Ishikawa (cell line): ENCODE measurements around the gene POU2F2.

Source experiments
- ZBTB7A ChIP-seq: IDR thresholded peaks from 2 replicates; pipeline ENCODE4 v1.6.1; 2012; ENCODE audit warnings: low read depth
- TF ChIP-seq, protein P1 (sequence below): IDR thresholded peaks from 2 replicates; pipeline ENCODE4 v1.6.1; 2012; ENCODE audit warnings: low read depth, mild to moderate bottlenecking
- TF ChIP-seq, protein P2 (sequence below): IDR thresholded peaks from 2 replicates; pipeline ENCODE4 v1.6.1; 2012

GRCh38 chr19:42086770-42087550 lies 45.3 kb downstream of the POU2F2 start:
- TF ChIP-seq, protein P1, sequence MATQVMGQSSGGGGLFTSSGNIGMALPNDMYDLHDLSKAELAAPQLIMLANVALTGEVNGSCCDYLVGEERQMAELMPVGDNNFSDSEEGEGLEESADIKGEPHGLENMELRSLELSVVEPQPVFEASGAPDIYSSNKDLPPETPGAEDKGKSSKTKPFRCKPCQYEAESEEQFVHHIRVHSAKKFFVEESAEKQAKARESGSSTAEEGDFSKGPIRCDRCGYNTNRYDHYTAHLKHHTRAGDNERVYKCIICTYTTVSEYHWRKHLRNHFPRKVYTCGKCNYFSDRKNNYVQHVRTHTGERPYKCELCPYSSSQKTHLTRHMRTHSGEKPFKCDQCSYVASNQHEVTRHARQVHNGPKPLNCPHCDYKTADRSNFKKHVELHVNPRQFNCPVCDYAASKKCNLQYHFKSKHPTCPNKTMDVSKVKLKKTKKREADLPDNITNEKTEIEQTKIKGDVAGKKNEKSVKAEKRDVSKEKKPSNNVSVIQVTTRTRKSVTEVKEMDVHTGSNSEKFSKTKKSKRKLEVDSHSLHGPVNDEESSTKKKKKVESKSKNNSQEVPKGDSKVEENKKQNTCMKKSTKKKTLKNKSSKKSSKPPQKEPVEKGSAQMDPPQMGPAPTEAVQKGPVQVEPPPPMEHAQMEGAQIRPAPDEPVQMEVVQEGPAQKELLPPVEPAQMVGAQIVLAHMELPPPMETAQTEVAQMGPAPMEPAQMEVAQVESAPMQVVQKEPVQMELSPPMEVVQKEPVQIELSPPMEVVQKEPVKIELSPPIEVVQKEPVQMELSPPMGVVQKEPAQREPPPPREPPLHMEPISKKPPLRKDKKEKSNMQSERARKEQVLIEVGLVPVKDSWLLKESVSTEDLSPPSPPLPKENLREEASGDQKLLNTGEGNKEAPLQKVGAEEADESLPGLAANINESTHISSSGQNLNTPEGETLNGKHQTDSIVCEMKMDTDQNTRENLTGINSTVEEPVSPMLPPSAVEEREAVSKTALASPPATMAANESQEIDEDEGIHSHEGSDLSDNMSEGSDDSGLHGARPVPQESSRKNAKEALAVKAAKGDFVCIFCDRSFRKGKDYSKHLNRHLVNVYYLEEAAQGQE = no peak
- TF ChIP-seq, protein P2, sequence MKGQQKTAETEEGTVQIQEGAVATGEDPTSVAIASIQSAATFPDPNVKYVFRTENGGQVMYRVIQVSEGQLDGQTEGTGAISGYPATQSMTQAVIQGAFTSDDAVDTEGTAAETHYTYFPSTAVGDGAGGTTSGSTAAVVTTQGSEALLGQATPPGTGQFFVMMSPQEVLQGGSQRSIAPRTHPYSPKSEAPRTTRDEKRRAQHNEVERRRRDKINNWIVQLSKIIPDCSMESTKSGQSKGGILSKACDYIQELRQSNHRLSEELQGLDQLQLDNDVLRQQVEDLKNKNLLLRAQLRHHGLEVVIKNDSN = no peak
- no peak for TF ChIP-seq ZBTB7A
